GM12874 (cell line): Measurements from ENCODE around the gene TP63.

Experiments
- TF ChIP-seq, protein P1 (sequence below): IDR thresholded peaks from 2 replicates; pipeline ENCODE4 v1.5.1; 2011; ENCODE audit warnings: low read depth, mild to moderate bottlenecking, control low read depth, low read length, moderate library complexity; ENCODE audit not compliant: insufficient read depth

The TP63 gene

GRCh38 chr3:189685860-189686259 is 54.7 kb downstream of the TP63 start:
- TF ChIP-seq, protein P1, sequence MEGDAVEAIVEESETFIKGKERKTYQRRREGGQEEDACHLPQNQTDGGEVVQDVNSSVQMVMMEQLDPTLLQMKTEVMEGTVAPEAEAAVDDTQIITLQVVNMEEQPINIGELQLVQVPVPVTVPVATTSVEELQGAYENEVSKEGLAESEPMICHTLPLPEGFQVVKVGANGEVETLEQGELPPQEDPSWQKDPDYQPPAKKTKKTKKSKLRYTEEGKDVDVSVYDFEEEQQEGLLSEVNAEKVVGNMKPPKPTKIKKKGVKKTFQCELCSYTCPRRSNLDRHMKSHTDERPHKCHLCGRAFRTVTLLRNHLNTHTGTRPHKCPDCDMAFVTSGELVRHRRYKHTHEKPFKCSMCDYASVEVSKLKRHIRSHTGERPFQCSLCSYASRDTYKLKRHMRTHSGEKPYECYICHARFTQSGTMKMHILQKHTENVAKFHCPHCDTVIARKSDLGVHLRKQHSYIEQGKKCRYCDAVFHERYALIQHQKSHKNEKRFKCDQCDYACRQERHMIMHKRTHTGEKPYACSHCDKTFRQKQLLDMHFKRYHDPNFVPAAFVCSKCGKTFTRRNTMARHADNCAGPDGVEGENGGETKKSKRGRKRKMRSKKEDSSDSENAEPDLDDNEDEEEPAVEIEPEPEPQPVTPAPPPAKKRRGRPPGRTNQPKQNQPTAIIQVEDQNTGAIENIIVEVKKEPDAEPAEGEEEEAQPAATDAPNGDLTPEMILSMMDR, result no peak

GRCh38 chr3:189687475-189687874 is 56.3 kb downstream of the TP63 start:
- TF ChIP-seq, protein P1, result no peak

DNA sequence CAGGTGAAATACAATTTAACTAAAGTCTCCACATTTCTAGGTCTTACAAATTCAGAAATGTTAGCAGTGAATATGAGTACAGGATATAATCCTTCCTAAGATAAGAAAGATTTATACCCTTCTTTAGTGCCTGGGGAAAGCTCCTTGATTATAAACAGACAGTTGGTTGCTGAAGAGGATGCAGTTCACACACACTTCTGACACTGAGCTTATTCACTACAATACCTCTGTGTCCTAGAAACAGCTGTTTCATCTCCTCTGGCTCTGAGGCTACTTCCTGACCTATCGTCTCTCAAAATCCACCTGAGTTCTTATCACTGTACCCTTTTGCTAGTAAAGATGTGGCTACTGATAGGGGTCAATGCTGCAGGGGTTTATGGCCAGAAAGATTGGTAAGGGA is 57.1 kb downstream of the TP63 start:
- TF ChIP-seq, protein P1, result no peak

DNA sequence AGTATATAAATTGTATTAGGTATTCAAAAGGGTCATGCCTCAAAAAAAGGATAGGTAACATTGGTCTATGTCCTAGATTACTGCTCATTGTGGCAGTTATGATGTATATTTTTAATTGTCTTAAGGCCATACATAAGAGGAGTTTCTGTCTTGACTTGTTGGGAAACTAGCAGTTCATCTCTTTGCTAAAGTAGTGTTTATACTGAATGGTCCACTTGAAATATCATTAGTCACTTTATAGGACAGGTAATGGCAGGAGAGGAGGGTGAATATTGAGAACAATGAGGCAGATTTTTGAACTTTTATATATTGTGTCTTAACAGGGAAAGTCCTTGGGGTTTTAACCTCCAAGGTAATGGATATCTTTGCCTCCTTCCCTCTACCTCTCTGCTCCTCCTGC is 58.4 kb downstream of the TP63 start:
- TF ChIP-seq, protein P1, result no peak

GRCh38 chr3:189690237-189690636 is 59.0 kb downstream of the TP63 start:
- TF ChIP-seq, protein P1, result no peak

- TF ChIP-seq, protein P1, result no peak
Measured at GRCh38 chr3:189690672-189691071, 59.5 kb downstream of the TP63 start.

DNA sequence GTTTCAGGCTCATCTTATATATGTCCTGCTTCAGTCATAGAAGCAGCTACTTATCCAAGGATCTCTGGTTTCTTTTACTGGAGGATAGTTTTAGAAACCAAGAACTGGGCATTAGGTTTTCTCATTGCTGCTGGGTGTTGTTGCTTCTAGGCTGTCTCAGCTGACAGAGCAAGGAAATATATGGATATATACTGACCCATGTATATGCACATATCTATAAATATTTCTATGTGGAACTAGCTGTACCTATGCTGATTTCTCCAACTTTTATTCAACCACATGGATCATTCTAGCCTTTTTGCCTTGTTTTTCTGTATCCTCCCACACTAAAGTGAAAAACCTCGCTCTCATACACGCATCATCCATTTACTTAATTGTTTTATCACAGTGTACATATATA is 64.2 kb downstream of the TP63 start:
- TF ChIP-seq, protein P1, result no peak

DNA sequence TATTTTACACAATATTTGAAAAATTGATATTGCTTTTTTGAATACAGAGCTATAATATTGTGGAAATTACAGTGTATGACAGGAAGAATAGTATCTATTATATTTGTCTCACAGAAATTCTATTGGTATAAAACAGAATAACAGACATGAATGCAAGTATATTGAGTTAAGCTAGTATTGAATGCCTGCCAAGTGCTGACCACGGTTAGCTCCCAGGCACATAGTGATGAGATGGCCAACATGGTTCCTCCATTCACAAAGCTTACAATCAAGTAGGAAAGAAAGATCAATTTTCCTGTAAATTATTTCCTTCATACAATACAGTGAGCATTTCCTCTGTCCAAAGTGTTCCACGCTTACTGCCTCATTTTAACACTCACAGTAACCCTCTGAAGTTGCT is 67.6 kb downstream of the TP63 start:
- TF ChIP-seq, protein P1, result no peak
